Suppressor macrophage (primary cell): ENCODE results near the gene SDHAF1.
"Not testable (repeated sequence)": the region's sequence is repeated elsewhere in the genome, so short reads cannot be mapped to it uniquely, and the experiment has no call there.

Experiments used
- DNase-seq, 4 experiments: peaks; one replicate each; pipeline ENCODE4 v3.0.0-alpha.2; 2020 to 2022
- total RNA-seq, 17 experiments: gene quantifications; one replicate each; lab custom pipeline; 2026; ENCODE audit warnings: mixed read lengths in 6 of 17, inconsistent platforms in 3 of 17; lab: John Stamatoyannopoulos, UW

SDHAF1 gene, protein sequence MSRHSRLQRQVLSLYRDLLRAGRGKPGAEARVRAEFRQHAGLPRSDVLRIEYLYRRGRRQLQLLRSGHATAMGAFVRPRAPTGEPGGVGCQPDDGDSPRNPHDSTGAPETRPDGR
- total RNA-seq: 1.5 to 12.0 (median 7.0) reads per million in 17 experiments

DNA sequence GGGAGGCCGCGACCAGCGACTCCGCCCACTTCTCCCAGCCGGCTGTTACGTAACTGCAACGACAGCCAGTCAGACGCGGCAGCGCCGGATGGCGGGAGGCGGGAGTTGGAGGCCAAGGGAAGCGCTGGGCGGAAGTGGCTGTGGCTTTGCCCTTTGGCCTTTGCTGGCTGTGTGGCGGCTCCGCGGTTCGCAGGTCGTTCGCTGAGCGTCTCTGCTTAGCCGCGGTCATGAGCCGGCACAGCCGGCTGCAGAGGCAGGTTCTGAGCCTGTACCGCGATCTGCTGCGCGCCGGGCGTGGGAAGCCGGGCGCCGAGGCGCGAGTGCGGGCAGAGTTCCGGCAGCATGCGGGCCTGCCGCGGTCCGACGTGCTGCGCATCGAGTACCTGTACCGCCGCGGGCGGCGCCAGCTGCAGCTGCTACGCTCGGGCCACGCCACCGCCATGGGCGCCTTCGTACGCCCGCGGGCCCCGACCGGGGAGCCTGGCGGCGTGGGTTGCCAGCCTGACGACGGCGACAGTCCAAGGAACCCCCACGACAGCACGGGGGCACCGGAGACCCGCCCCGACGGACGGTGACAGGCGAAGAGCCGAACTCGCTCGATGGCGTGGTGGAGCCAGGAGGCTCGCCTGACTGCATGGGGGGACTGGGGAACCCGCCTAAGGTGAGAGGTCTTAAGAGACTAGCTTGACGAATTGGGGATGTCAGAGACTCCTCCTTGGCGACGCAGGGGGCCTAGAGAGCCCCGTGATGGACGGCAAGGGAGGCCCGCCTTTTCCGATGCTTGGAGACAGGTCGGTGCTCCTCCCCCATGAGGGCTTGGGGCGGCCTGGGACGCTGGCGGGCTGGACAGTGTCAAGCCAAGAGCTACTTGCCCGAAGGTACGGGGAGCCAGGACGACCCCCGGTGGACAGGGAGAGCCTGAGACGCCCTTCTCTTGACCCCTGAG is at the start of gene SDHAF1:
Gene SDHAF1 (plus strand): TSS at position 141 of the 946 bp plus-strand sequence. CDS start 87 bp downstream, at position 228.
- peak; percentile 97 to 98 (median 98) for DNase-seq

DNA sequence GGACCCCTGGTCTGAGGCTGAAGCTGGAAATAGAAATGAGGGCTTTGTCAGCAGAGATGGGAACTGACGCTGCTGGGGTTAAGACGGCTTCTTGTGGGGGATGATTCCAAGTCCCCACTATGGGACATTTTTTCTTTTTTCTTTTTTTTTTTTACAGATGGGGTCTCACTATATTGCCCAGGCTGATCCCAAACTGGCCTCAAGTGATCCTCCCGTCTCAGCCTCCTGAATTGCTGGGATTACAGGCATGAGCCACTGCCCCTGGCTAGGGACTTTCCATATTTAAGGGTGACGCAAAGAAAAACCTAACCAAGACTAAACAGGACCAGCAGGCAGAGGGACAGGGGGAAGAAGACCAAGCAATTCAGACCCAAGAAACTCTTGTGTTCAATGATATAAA is 48.8 kb upstream of the SDHAF1 start:
- DNase-seq: no peak

DNA sequence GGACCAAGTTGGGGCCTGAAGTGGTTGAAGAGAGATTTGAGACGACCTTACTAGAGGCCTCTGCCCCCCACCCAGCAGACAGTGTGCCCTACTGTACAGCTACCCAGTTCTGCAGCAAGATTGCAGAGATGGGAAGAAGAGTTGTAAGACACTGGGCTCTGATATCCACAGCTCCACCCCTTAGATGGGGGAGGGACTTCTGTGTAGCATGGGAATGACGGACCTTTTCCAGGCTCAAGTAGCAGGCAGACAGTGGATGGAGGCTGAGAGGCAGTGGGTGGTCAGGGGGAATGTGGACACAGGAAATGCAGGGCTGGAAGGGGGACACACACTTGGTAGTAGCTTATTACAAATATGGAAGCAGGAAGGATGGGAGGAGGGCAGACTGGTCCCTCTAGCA is 45.9 kb upstream of the SDHAF1 start:
- DNase-seq: no peak

DNA sequence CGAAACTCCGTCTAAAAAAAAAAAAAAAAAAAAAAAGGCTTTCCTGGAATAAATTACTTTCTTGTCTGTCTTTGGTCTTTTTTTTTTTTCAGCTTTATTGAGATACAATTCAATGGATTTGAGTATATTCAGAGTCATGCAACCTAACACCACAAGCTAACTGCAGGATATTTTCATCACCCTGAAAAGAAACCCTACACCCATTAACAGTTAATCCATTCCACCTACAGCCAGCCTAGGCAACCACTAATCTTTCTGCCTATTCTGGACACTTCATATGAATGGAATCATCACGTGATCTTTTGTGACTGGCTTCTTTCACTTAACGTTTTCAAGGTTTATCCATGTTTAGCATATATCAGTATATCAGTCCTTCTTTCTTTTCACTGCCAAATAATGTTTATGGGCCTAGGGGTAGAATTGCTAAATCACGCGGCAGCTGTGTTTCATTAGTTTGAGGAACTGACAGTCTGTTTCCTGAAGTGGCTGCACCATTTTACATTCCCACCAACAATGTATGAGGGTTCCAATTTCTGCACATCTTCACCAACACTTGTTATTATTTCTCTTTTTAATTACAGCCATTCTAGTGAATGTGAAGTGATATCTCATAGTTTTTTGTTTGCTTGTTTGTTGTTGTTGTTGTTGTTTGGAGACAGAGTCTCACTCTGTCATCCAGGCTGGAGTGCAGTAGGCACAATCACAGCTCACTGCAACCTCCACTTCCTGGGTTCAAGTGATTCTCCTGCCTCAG is 38.9 kb upstream of the SDHAF1 start:
- peak in 1 of 4 experiments; percentile 29 for DNase-seq

DNA sequence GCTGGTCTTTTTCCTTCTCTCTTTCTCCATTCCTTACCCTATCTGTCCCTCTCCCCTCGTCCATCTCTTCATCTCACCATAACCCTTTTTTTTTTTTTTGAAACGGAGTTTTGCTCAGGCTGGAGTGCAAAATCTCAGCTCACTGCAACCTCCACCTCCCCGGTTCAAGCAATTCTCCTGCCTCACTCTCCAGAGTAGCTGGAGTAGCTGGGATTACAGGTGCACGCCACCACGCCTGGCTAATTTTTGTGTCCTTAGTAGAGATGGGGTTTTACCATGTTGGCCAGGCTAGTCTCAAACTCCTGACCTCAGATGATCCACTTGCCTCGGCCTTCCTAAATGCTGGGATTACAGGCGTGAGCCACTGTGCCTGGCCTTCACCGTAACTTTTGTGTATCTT is 37.6 kb upstream of the SDHAF1 start:
- not testable (repeated sequence) for DNase-seq

DNA sequence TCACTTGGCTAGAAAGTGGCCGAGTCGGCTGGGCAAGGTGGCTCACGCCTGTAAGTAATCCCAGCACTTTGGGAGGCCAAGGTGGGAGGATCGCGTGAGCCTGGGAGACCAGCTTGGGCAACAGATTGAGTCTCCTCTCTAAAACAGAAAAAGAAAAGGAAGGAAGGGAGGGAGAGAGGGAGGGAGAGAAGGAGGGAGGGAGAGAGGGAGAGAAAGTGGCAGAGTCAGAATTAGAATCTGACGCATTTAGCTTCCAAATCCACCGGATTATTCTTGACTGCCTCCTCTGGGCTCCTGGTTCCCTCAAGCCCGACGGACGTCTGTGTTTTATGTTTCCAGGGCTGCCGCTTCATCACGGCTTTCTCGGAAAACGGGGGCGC is 36.3 kb upstream of the SDHAF1 start:
- DNase-seq: no peak

DNA sequence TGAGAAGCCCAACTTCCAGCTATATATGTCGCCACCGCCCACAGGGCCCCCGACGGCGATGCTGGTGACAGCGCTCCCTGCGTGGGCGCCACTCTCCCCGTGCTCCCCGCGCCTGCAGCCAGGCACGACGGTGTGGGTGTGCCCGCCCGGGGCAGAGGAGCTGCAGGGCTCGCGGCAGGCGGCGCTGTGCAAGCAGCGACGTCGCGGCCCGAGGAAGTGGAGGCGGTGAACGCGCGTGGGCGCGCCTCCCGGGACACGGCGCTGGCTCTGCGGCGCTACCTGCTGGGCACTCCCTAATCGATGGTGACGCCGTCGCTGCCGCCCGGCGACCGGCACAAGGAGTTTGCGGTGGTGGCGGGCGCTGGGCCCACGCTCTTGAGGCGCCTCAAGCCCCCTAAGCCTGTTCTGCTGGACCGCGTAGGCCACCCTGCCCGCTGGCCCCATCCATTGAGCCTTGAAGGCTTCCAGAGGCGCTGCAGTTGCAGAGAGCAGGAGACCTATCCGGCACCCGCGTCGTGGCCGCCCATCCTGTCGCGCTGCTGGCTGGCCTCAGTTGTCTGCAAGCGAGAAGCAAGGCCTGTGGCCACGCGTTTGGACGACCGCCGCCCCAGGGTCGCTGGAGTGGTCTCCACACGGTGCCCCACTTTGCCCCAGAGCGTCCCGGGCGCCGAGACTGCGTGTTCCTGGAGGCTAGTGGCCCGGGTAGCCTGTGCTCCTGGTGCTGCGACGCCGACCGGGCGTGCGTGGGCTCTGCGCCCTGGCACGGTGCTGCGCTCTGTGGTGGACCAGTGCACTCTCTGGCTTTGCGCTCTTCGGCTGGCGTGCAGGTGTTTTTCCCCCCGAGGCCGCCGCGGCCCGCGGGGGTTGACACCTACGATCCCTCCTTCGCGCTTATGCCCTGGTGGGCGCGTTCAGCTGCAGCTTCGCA is 35.7 kb upstream of the SDHAF1 start:
- DNase-seq: peak; percentile 76 to 89 (median 86)

DNA sequence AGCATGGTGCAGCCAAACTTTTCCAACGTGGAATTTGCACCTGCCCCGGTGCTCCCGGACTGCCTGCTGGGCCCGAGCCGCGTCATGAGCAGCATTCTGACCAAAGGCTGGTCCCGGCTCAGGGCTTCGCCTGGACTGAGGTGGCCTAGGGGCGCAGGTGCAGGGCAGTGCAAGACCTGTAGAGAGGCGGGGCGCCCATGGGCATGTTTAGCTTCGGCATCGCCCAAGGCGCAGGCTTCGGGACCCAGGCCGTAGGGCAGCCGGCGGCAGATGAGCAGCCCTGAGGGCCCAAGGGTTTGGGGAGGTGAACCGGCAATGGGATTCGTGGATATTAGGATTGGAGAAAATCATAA is 35.0 kb upstream of the SDHAF1 start:
- no peak for DNase-seq

DNA sequence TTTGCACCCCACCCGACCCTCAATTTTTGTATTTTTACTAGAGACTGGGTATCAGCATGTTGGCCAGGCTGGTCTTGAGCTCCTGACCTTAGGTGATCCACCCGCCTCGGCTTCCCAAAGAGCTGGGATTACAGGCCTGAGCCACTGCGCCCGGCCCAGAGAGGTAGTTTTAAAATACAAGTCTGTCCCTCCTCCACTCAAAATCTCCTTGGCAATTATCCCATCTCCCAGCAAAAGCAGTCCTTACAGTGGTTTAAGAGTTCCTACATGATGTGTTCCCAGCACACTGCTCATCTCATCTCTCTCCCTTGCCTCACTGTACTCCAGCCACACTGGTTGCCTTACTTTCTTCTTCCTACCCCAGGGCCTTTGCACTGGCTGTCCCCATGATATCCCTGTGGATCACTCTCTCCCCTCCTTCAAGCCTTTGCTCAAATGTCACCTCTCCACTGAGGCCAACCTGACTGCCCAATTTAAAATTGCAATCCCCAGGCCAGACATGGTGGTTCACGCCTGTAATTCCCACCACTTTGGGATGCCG is 34.5 kb upstream of the SDHAF1 start:
- no peak for DNase-seq

DNA sequence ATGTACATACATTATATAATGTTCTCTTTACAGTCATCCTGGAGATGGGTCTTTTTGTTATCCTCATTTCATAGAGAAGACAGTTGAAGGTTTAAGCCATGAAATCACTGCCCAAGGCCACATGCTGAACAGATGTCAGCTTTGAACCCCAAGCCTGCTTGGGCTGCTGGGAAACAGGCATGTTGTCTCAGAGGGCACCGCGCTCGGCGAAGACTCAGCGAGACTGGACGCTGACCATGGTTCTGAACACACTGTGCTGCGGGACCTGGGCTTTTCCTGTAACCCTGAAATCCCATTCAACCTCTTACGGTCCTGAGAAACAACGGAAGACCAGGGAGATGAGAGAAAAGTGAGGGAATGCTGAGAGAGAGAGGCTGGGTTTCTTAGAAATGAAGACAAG is 31.5 kb upstream of the SDHAF1 start:
- DNase-seq: peak; percentile 58 to 78 (median 69)

DNA sequence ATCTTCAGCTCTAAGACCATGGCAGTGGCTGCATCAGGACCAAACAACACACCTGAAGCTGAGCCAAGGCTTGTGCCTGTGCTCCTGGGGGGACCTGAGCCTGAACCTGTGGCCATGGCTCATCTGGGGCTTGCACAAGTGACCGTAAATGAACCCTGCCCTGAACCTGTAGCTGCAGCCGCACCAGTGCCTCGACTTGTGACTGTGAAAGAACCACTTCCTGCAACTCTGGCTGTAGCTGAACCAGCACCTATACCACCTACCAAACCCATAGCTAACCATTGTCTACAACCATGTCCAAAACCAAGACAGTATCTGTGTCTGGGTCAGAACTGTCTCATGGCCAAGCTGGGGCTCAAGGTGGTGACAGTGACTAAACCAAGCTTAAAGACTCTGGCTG is 28.2 kb upstream of the SDHAF1 start:
- DNase-seq: no peak

DNA sequence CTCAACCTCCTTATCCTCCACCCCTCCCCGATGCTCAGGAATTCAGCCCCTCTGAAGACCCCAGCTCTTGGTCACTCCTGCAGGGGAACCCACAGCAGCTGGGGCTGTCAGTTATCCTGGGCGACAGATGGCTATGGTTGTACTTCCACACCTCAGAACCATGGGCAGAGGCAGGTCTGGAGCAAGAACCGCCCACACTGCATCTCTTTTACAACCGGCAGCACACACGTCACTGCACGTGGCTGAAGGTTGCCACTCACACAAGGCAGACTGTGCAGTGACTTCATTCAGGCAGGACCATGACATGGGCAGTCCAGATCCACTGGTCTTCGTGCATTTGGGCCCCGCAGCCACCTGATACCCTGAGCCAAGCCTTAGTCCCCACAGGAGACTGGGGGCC is 21.5 kb upstream of the SDHAF1 start:
- peak; percentile 49 to 69 (median 60) for DNase-seq

DNA sequence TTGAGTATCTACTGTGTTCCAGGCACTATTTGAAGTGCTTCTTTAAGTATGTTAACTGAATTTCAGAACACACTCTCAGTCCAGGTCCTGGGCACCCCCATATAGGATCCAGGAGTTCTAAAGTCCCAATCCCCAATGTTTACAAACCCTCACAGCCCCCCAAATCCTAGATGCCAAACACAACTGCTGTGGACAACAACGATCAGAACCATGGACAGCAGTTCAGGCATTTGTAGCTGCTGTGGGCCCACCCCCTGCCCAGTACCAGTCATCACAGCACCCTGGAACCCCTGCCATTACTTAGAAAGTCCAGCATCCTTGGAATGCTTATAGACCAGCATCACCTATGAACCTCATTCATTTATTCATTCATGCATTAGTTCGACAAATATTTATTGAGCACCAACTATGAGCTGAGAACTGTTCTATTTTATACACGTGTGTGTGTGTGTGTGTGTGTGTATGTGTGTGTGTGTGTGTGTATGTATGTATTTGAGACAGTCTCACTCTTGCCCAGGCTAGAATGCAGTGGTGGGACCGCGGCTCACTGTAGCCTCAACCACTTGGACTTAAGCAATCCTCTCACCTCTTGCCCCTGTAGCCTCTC is 19.3 kb upstream of the SDHAF1 start:
- DNase-seq: peak in 2 of 4 experiments; percentile 33 to 49

DNA sequence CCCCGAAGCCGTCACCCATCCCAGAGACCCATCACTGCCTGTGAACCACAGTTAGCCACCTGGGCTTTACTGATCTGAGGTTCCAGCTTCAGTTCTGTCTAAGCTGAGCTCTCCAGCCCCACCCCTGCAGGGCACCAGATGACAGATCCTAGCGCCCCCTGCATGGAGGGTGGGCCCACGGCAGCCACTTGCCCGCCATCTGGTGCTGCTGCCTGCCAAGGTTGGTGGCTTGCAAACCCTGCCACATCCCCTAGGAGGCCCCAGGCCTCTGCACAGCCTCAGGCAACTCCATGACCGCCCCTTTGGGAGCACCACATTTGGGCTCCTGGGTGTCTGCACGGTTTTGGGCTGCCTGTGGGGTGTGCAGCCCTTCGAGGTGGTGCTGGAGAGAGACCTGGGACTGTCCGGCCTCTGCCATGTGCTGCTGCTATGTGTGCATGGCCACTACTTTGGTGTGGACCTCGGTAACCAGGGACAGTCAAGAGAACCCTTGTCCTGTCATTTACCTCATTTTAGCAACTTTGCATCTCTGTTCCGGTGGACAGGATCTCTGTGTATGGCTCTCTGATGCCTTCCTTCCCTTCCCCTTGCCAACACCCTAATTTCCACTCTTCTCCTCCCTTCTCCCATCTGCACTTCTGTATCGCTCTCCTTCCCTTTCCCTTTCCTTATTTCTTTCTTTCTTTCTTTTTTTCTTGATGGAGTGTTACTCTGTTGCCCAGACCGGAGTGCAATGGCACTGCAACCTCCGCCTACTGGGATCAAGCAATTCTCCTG is 17.4 kb upstream of the SDHAF1 start:
- DNase-seq: peak in 3 of 4 experiments; percentile 22 to 41 (median 25)

DNA sequence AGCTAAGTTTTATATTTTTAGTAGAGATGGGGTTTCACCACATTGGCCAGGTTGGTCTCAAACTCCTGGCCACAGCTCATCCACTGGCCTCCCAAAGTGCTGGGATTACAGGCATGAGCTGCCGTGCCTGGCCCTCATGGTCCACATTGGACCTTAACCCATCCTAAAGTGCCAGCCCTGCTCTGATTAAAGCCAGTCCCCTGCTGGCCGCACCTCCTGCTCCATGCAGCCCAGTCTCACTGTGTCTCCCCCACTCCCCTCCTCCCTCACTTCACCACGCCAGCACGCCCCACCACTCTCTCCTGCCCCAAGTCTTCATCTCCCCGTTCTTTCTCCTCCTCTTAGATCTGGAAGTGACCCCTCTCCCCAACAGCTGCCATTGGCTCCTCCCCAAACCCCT is 16.7 kb upstream of the SDHAF1 start:
- DNase-seq: no peak

DNA sequence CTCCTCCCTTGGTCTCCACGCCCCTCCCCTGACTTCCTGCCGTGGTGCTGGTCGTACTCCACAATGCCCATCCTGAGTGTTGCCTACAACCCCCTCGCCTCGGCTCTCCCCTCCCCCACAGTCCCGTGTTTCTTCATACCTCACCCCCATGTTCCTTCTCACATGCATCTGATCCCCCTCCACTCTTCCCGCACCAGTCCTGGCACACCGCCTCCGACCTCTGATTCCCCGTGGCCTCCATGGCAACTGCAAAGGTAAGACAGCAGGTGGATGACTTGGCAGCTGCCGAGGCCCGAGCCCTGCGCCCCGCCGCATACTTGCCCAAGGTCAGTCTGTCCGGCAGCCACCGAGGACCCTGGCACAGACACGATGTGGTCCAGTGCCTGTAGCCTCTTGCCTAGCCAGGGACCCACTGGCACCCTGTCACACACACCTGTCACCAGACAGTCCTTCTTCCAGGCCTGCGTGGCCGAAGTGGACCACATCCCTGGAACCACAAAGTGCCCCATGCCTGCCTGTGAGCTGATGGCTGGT is 16.1 kb upstream of the SDHAF1 start:
- DNase-seq: no peak

DNA sequence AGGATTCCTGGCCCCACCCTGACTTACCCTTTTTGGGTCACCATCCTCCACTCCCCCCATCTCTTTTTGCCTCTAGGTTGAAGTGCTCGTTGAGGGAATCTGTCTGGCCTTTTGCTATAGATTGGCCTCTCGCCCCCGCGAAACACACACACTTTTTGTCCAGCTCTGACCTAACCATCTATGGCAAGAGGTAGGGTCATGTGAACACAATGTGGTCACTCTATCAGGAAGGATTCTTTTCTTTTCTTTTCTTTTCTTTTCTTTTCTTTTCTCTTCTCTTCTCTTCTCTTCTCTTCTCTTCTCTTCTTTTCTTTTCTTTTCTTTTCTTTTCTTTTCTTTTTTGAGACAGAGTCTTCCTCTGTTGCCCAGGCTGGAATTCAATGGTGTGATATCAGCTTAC is 14.0 kb upstream of the SDHAF1 start:
- DNase-seq: not testable (repeated sequence)

DNA sequence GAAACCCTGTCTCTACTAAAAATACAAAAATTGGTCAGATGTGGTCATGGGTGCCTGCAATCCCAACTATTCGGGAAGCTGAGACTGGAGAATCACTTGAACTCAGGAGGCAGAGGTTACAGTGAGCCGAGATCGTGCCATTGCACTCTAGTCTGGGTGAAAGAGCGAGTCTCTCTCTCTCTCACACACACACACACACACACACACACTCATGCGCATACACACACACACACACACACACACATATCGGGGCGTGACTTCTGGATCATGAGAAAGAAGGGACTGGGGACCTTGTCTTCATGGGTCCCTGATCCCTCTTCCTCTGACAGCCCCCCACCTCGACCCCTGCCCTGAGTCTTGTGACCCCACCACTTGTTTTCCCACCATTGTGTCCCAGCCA is 11.8 kb upstream of the SDHAF1 start:
- no peak for DNase-seq

DNA sequence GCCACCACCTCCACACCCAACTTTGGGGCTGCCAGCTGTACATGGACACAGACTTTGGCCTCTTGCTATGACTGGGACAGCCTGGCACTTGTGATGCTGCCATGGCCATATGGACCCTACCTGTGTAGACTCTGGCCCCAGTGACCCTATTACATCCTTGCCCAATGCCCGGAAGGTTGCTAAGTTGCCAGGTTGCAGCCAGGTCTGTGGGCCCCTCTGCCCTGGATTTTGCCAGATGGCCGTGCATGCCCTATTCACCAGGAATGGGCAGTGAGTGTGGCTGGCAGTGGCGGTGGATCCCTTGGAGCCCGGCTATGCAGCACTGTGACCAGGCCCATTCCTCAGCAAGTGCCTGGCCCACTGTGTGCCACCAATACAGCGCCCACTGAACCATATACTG is 8.9 kb upstream of the SDHAF1 start:
- DNase-seq: no peak
